ENCODE measurements around the gene ZNF318.

GRCh38 chr6:43286456-43286979, 82.9 kb downstream of the ZNF318 start:
- TF ChIP-seq NR3C1 (CRISPR knock-in tag; conservative IDR thresholded peaks at IDR 0.05; ENCODE audit: low read depth) (no peak), SMAD3 (CRISPR knock-in tag; IDR thresholded peaks at IDR 0.05; ENCODE audit: borderline replicate concordance) (no peak)

Data from WTC11 (cell line).